Nephron (organoid): ENCODE data around the gene ETAA1.

ENCODE experiments used
- H3K27ac Mint-ChIP-seq, 3 experiments: 2 replicates each; pipeline ENCODE4 v1.8.0; 2020; ENCODE audit warnings: mixed read lengths in 3 of 3, mild to moderate bottlenecking in 2 of 3, moderate library complexity in 1 of 3
- H3K27me3 Mint-ChIP-seq: 2 replicates; pipeline ENCODE4 v1.8.0; 2021; ENCODE audit warnings: low read depth, mild to moderate bottlenecking, moderate library complexity, mixed read lengths
- H3K36me3 Mint-ChIP-seq: 2 replicates; pipeline ENCODE4 v1.8.0; 2020; ENCODE audit warnings: low read depth, mixed read lengths
- H3K4me1 Mint-ChIP-seq: 2 replicates; pipeline ENCODE4 v1.8.0; 2020; ENCODE audit warnings: mixed read lengths
- H3K4me3 Mint-ChIP-seq, 3 experiments: 2 replicates each; pipeline ENCODE4 v1.8.0; 2020; ENCODE audit warnings: mild to moderate bottlenecking in 3 of 3, mixed read lengths in 3 of 3, moderate library complexity in 2 of 3
- H3K9me3 Mint-ChIP-seq: 2 replicates; pipeline ENCODE4 v1.8.0; 2020; ENCODE audit warnings: mixed read lengths
- TF ChIP-seq, protein P1 (sequence below), 3 experiments: fragments of 200-600 bp; sonication (generic); IDR thresholded peaks; one replicate each; pipeline ENCODE4 v1.5.0; 2021; ENCODE audit warnings: antibody characterized with exemption in 3 of 3; ENCODE audit not compliant: unreplicated experiment in 3 of 3

Gene ETAA1

DNA sequence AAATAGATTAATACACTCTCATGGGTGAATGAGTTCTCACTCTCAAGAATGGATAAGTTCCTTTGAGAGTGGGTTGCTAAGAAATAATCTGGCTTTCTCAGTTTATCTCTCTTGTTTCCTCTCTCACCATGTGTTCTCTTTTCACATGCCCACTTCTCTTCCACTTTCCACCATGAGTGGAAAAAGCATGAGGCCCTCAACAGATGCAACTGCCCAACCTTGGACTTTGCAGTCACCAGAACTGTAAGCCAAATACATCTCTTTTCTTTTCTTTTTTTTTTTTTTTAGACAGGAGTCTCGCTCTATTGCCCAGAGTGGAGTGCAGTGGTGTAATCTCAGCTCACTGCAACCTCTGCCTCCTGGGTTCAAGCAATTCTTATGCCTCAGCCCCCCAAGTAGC, 18.1 kb upstream of the ETAA1 start:
- Mint-ChIP-seq H3K27me3 (no peaks in the 10 kb centered on the region), H3K4me1 (peaks cover 12% of the 10 kb centered on the region), H3K27ac (no peak overlapping the region), H3K36me3 (no peaks in the 10 kb centered on the region), H3K9me3 (peaks cover 6% of the 10 kb centered on the region), H3K4me3 (no peak overlapping the region)
- TF ChIP-seq, protein P1, sequence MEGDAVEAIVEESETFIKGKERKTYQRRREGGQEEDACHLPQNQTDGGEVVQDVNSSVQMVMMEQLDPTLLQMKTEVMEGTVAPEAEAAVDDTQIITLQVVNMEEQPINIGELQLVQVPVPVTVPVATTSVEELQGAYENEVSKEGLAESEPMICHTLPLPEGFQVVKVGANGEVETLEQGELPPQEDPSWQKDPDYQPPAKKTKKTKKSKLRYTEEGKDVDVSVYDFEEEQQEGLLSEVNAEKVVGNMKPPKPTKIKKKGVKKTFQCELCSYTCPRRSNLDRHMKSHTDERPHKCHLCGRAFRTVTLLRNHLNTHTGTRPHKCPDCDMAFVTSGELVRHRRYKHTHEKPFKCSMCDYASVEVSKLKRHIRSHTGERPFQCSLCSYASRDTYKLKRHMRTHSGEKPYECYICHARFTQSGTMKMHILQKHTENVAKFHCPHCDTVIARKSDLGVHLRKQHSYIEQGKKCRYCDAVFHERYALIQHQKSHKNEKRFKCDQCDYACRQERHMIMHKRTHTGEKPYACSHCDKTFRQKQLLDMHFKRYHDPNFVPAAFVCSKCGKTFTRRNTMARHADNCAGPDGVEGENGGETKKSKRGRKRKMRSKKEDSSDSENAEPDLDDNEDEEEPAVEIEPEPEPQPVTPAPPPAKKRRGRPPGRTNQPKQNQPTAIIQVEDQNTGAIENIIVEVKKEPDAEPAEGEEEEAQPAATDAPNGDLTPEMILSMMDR (IDR thresholded peaks at IDR 0.05; ENCODE audit: unreplicated experiment in 3 of 3) = no peak

DNA sequence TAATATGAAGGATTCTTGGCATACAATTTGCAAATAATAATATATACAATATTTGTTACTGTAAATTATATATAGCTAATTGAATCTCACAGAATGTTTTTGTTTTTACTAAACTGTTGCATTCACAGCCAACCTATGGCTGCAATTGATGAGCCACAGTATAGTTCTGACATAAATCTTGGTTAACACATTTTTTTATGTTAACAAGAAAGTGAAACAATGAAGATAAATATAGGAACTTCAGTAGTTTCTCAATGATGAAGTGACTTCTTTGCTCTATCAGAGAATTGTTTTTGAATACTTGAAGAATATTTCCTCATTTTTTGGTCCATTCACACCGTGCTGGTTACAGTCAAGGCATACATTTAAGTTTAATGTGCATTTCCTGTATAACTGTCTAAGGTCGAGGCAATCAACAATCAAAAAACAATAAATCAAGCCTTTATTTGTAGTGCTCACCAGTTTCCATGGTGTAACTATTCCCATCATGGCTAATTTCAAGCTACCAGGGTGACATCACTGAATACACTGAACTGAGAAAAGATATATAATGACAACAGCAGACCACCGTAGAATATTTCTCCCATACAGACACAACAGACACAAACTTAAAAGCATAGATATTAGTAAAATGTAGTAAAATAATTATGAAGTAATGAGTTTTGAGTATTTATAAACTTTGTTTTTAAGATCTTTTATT, 12.9 kb upstream of the ETAA1 start:
- Mint-ChIP-seq H3K27ac (no peak overlapping the region), H3K27me3 (no peaks in the 10 kb centered on the region), H3K4me3 (no peak overlapping the region), H3K4me1 (peaks cover 6% of the 10 kb centered on the region), H3K36me3 (no peaks in the 10 kb centered on the region), H3K9me3 (peaks cover 5% of the 10 kb centered on the region)
- TF ChIP-seq, protein P1 (IDR thresholded peaks at IDR 0.05; ENCODE audit: unreplicated experiment in 3 of 3) = no peak

DNA sequence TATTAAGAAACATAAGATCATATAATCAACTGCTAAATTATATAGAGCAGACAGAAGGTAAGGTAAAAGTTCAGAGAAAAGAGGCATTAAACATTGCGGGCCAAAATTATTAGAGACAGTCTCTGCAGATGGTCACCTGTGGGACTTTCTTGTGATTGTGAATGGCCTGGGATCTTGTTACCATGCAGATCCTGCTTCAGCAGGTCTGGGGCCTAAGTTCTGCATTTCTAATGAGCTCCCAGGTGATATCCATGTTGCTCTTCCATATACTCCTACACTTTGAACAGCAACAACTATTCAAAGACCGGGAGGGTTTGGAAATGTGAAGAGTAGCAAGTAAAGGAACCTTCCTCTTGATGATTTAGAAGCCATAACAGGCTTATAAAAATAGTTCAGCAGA, 8.5 kb upstream of the ETAA1 start:
- no peak overlapping the region for H3K4me3 Mint-ChIP-seq
- H3K9me3 Mint-ChIP-seq = peaks cover 2% of the 10 kb centered on the region
- TF ChIP-seq, protein P1 (IDR thresholded peaks at IDR 0.05; ENCODE audit: unreplicated experiment in 3 of 3) = no peak
- H3K36me3 Mint-ChIP-seq = no peaks in the 10 kb centered on the region
- peak overlapping the region; percentile 49 to 83 (median 82) for H3K27ac Mint-ChIP-seq
- peaks cover 10% of the 10 kb centered on the region for H3K4me1 Mint-ChIP-seq
- H3K27me3 Mint-ChIP-seq = no peaks in the 10 kb centered on the region

DNA sequence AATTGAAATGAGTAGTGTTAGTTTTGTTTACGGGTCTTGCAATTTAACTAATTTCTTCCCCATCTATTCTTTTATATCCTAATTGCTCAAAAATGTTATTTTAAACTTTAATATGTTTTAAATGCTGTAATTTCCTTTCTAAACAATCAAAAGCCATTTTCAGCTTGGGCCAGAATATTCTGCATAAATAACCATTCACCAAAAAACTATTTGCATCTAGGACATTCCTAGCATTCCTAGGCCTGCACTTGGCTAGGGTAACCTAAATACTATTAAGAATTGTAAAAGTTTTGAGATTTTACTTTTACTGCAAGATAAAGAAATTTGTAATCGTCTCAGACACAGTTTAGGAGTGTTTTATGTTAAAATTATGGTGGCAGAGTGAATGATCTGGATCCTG, 7.8 kb upstream of the ETAA1 start:
- Mint-ChIP-seq H3K9me3 (peaks cover 2% of the 10 kb centered on the region), H3K4me3 (no peak overlapping the region), H3K27ac (peak overlapping the region; percentile 49 to 83 (median 82)), H3K4me1 (peaks cover 10% of the 10 kb centered on the region), H3K27me3 (no peaks in the 10 kb centered on the region), H3K36me3 (no peaks in the 10 kb centered on the region)
- TF ChIP-seq, protein P1 (IDR thresholded peaks at IDR 0.05; ENCODE audit: unreplicated experiment in 3 of 3) = no peak

DNA sequence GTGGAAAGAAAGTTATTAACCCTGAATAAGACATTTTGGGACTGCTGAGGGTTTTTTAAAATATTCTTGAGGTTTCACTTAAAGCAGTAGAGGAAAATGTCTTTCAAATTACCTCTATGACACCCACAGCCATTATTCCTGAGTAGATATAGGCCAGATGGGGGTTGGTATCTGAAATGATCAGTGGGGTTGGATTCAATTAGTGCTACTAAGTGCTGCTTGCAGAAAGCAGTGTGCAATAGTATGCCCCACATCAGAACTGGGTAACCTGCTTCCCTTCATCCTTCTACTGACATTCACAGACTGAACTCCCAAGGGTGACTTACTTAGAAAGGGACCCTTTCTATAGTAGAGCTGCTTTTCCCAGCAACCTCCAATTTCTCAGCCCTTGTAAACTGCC, 7.3 kb upstream of the ETAA1 start:
- Mint-ChIP-seq H3K9me3 (peaks cover 2% of the 10 kb centered on the region), H3K4me3 (no peak overlapping the region), H3K36me3 (no peaks in the 10 kb centered on the region), H3K27me3 (no peaks in the 10 kb centered on the region), H3K27ac (peak overlapping the region; percentile 49 to 83 (median 82)), H3K4me1 (peaks cover 10% of the 10 kb centered on the region)
- TF ChIP-seq, protein P1 (IDR thresholded peaks at IDR 0.05; ENCODE audit: unreplicated experiment in 3 of 3) = no peak

DNA sequence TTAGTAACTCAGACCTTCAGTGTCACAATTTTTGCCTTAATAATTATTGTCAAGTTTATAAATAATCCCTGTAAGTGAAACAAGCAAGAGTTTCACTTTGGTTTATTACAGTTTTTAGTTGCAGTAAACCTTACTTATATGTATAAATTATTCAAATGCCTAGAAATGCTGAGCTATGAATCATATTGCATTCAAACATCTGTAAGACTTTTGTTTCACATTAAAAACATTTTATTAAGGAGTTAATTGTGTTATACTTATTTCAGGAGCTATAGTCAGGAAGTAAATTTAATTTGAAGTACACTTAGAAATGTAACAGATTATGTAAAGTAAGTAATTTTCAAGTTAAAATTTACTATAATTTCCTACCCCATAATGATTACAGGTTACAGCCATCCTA, 3.9 kb upstream of the ETAA1 start:
- TF ChIP-seq, protein P1 (IDR thresholded peaks at IDR 0.05; ENCODE audit: unreplicated experiment in 3 of 3) = no peak
- no peaks in the 10 kb centered on the region for H3K9me3 Mint-ChIP-seq
- H3K36me3 Mint-ChIP-seq = no peaks in the 10 kb centered on the region
- H3K4me1 Mint-ChIP-seq = peaks cover 21% of the 10 kb centered on the region
- H3K4me3 Mint-ChIP-seq = no peak overlapping the region
- H3K27me3 Mint-ChIP-seq = no peaks in the 10 kb centered on the region
- no peak overlapping the region for H3K27ac Mint-ChIP-seq
